Ovary (tissue), 3 donors: ENCODE results near the gene CFAP70.

Experiments used
- EP300 ChIP-seq: sonication (generic); formaldehyde crosslinking; IDR thresholded peaks from one replicate; pipeline ENCODE4 v1.6.1; 2017; ENCODE audit warnings: antibody characterized with exemption
- POLR2A ChIP-seq: fragments of 450-650 bp; IDR thresholded peaks from one replicate; pipeline ENCODE4 v1.6.1; 2017; ENCODE audit warnings: antibody characterized with exemption, mild to moderate bottlenecking, moderate library complexity
- TF ChIP-seq, protein P1 (sequence below), 3 donors: fragments of 450-650 bp in 2 of 3; fragments of 200-600 bp in 1 of 3; IDR thresholded peaks; one replicate each; pipeline versions ENCODE4 v1.5.1 to v1.8.0; 2016 to 2022; ENCODE audit warnings: antibody characterized with exemption in 3 of 3, mild to moderate bottlenecking in 1 of 3
- donor health status: DM: no; HTN: no; CAD: no.

DNA sequence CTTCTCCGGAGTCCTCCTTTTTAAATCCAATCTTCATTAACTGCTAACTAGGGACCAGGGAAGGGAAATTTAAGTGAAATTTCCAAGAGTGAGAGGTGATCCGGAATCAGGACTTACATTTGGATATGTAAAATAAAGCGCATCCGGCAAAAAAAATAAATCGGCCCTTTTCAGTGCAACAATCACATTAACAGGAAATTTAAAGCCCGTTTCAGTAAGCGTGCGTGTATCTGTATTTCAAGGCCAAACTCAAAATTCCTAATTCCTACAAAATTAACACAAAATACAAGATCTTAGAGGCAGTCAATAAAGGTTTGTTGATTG, 112.4 kb downstream of the CFAP70 start:
- TF ChIP-seq, protein P1, sequence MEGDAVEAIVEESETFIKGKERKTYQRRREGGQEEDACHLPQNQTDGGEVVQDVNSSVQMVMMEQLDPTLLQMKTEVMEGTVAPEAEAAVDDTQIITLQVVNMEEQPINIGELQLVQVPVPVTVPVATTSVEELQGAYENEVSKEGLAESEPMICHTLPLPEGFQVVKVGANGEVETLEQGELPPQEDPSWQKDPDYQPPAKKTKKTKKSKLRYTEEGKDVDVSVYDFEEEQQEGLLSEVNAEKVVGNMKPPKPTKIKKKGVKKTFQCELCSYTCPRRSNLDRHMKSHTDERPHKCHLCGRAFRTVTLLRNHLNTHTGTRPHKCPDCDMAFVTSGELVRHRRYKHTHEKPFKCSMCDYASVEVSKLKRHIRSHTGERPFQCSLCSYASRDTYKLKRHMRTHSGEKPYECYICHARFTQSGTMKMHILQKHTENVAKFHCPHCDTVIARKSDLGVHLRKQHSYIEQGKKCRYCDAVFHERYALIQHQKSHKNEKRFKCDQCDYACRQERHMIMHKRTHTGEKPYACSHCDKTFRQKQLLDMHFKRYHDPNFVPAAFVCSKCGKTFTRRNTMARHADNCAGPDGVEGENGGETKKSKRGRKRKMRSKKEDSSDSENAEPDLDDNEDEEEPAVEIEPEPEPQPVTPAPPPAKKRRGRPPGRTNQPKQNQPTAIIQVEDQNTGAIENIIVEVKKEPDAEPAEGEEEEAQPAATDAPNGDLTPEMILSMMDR (IDR thresholded peaks at IDR 0.05) = no peak
- TF ChIP-seq POLR2A (no peak), EP300 (no peak)
